Neural crest cell (in vitro differentiated cells): Measurements from ENCODE around the gene ABCG1. TPM values are rescaled to one million over a fixed set of nuclear protein-coding genes. Genes with fewer than 3 reads are reported as not detected.

Experiments
- DNase-seq: peaks from one replicate; pipeline ENCODE4 v3.0.0; 2021; ENCODE audit warnings: low read depth, mixed read lengths, low spot score
- H3K27ac Mint-ChIP-seq: one replicate; pipeline ENCODE4 v1.8.0; 2021; ENCODE audit warnings: mild to moderate bottlenecking, mixed read lengths; ENCODE audit not compliant: unreplicated experiment
- H3K27me3 Mint-ChIP-seq: 2 replicates; pipeline ENCODE4 v1.8.0; 2021; ENCODE audit warnings: low read depth, mild to moderate bottlenecking, mixed read lengths
- H3K36me3 Mint-ChIP-seq: 2 replicates; pipeline ENCODE4 v1.8.0; 2021; ENCODE audit warnings: low read depth, mild to moderate bottlenecking, mixed read lengths
- H3K4me1 Mint-ChIP-seq: 2 replicates; pipeline ENCODE4 v1.8.0; 2021; ENCODE audit warnings: mixed read lengths
- H3K4me3 Mint-ChIP-seq: one replicate; pipeline ENCODE4 v1.8.0; 2021; ENCODE audit warnings: mild to moderate bottlenecking, mixed read lengths
- H3K9me3 Mint-ChIP-seq: 2 replicates; pipeline ENCODE4 v1.8.0; 2021; ENCODE audit warnings: mixed read lengths
- total RNA-seq: library from RNA; stranded (reverse); gene quantifications from 2 replicates; pipeline ENCODE4 v1.2.1, GENCODE V29; 2021
- TF ChIP-seq, protein P1 (sequence below): fragments of 200-600 bp; sonication (generic); conservative IDR thresholded peaks from 2 replicates; pipeline ENCODE4 v1.5.0; 2021; ENCODE audit warnings: antibody characterized with exemption, mild to moderate bottlenecking

ABCG1 gene
- total RNA-seq, 1 donor from 2014 or later = 3.3 TPM

DNA sequence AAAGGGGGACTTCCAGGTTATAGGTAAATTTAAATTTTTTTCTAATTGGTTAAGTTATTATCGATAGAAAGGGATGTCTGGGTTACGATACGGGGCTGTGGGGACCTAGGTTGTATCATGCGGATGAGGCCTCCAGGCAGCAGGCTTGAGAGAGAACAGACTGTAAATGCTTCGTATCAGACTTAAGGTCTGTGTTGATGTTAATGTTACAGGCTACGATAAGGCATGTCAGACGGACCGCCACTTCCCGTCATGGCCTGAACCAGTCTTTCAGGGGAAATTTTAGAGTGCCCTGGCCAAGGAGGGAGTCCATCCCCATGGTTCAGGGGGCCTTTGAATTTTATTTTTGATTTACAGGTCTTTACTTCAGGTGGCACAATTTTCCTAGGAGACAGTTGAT, 16.7 kb downstream of the ABCG1 start:
- H3K4me3 Mint-ChIP-seq = peak overlapping the region; percentile 76
- no peaks in the 10 kb centered on the region for H3K36me3 Mint-ChIP-seq
- peaks cover 37% of the 10 kb centered on the region for H3K4me1 Mint-ChIP-seq
- DNase-seq = no peak
- peak overlapping the region; percentile 89 for H3K27ac Mint-ChIP-seq
- peaks cover 19% of the 10 kb centered on the region for H3K27me3 Mint-ChIP-seq
- no peaks in the 10 kb centered on the region for H3K9me3 Mint-ChIP-seq
- TF ChIP-seq, protein P1, sequence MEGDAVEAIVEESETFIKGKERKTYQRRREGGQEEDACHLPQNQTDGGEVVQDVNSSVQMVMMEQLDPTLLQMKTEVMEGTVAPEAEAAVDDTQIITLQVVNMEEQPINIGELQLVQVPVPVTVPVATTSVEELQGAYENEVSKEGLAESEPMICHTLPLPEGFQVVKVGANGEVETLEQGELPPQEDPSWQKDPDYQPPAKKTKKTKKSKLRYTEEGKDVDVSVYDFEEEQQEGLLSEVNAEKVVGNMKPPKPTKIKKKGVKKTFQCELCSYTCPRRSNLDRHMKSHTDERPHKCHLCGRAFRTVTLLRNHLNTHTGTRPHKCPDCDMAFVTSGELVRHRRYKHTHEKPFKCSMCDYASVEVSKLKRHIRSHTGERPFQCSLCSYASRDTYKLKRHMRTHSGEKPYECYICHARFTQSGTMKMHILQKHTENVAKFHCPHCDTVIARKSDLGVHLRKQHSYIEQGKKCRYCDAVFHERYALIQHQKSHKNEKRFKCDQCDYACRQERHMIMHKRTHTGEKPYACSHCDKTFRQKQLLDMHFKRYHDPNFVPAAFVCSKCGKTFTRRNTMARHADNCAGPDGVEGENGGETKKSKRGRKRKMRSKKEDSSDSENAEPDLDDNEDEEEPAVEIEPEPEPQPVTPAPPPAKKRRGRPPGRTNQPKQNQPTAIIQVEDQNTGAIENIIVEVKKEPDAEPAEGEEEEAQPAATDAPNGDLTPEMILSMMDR = no peak

DNA sequence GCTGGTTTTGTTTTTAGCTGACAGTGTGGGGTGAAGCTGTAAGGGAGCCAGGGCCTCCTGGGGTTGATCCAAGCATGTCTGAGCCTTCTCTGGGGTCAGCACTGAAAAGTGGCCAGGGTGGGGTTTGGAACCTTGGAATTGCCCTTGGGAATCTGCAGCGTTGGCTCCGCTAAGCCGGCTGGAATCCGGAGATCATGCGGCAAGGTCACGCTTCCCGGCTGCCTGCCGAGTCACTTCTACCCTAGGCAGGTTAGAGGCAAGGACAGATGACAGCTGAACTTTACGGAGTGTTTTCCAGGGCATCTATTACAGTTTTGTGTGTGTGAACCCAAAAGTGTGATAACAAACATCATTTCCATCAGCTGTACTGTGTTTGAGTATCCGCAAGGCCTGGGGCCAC, 17.1 kb downstream of the ABCG1 start:
- no peak for DNase-seq
- Mint-ChIP-seq H3K27ac (no peak overlapping the region), H3K4me3 (peak overlapping the region; percentile 76)

DNA sequence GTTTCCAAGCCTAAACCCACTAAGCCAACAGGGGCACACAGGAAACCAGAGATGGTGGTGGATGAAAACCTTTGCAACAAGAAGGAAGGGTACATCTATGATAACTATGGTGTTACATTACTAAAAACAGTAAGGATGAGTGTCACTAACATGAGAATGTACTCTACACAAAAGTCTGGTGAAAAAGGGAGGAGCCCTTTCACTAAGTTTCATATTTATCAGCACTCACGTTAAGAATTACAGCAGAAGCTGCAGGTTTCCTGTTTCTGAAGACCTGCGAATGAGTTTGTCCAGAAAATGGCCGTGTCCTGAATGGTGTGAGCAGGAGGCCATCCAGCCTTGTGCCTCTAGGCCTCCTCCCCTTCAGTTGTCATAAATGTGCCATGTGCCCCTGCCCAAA, 17.8 kb downstream of the ABCG1 start:
- TF ChIP-seq, protein P1 = no peak
- Mint-ChIP-seq H3K27me3 (peaks cover 19% of the 10 kb centered on the region), H3K4me1 (peaks cover 29% of the 10 kb centered on the region), H3K4me3 (no peak overlapping the region), H3K9me3 (no peaks in the 10 kb centered on the region), H3K27ac (no peak overlapping the region), H3K36me3 (no peaks in the 10 kb centered on the region)
- no peak for DNase-seq

More for the DNA sequence above, 17.1 kb downstream of the ABCG1 start:
- Mint-ChIP-seq H3K4me1 (peaks cover 35% of the 10 kb centered on the region), H3K36me3 (no peaks in the 10 kb centered on the region), H3K27me3 (peaks cover 19% of the 10 kb centered on the region), H3K9me3 (no peaks in the 10 kb centered on the region)
- TF ChIP-seq, protein P1 = no peak

DNA sequence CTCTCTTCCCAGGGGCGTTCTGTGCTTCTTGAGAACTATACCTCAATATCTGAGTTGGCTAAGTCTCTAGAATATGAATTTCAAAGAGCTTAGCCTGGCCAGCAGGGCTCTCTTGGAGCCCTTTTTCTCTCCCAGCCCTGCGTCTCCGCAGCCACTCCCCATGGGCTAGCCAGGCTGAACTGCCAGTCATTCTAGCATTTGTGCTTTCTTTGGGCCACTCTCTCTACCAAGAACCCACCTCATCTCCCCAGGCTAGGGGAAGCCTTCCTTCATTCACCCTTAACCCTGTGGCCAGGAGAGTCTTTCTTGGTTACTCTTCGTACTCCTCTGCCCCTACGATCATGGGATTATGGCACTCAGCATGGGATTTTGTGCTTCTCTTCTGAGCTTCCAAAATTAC, 18.2 kb downstream of the ABCG1 start:
- no peak for DNase-seq
- H3K27me3 Mint-ChIP-seq = peaks cover 19% of the 10 kb centered on the region
- H3K36me3 Mint-ChIP-seq = no peaks in the 10 kb centered on the region
- peaks cover 29% of the 10 kb centered on the region for H3K4me1 Mint-ChIP-seq
- H3K9me3 Mint-ChIP-seq = no peaks in the 10 kb centered on the region
- H3K27ac Mint-ChIP-seq = no peak overlapping the region
- TF ChIP-seq, protein P1 = no peak
- no peak overlapping the region for H3K4me3 Mint-ChIP-seq

DNA sequence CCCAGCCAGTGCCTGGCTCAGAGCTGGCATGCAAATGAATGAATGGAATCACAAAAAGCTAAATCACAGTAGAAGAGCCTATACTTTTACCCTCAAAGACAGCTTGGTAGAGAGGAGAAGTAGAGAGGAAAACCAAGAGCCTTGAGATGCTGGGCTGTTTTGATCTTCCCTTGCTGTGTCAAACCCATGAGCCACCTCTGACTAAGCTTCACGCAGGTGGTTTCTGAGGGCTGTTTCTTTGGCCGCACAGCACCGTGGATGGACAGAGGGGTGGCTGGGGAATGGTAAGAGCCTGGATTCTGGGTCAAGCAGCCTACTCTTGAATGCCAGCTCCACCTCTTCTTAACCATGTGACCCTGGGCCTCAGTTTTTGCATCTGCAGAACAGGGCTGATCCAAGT, 18.6 kb downstream of the ABCG1 start:
- TF ChIP-seq, protein P1 = no peak
- DNase-seq = no peak
- H3K4me1 Mint-ChIP-seq = peaks cover 25% of the 10 kb centered on the region
- H3K36me3 Mint-ChIP-seq = no peaks in the 10 kb centered on the region
- no peak overlapping the region for H3K27ac Mint-ChIP-seq
- H3K9me3 Mint-ChIP-seq = no peaks in the 10 kb centered on the region
- H3K4me3 Mint-ChIP-seq = no peak overlapping the region
- H3K27me3 Mint-ChIP-seq = peaks cover 19% of the 10 kb centered on the region
